ENCODE data around the gene PPIL1.

- TF ChIP-seq CTCF (IDR thresholded peaks at IDR 0.05) (no peak), POLR2A (IDR thresholded peaks at IDR 0.05) (no peak)
Measured at GRCh38 chr6:36913082-36913481, 38.5 kb upstream of the PPIL1 start.

Data from Peyer's patch (tissue), 4 donors.